Neural cell (in vitro differentiated cells): Measurements from ENCODE around the gene SLC24A5.

Source experiments
- CTCF ChIP-seq: fragments of 450-650 bp; IDR thresholded peaks from 2 replicates; pipeline ENCODE4 v1.5.1; 2014; ENCODE audit warnings: antibody characterized with exemption, mild to moderate bottlenecking, moderate library complexity; ENCODE audit not compliant: poor library complexity, severe bottlenecking
- EP300 ChIP-seq: fragments of 450-650 bp; conservative IDR thresholded peaks from 2 replicates; pipeline ENCODE4 v1.6.1; 2014; ENCODE audit warnings: antibody characterized with exemption, mild to moderate bottlenecking, moderate library complexity; ENCODE audit not compliant: poor library complexity, severe bottlenecking
- EZH2 ChIP-seq: fragments of 200-600, 300-800 bp; shearing (Covaris generic), sonication (generic); IDR thresholded peaks from 2 replicates; pipeline ENCODE4 v1.6.1; 2014; ENCODE audit warnings: antibody characterized with exemption, low read length, borderline replicate concordance, mild to moderate bottlenecking; ENCODE audit not compliant: insufficient read depth, poor library complexity, severe bottlenecking
- POLR2AphosphoS5 ChIP-seq: IDR thresholded peaks from 2 replicates; pipeline ENCODE4 v1.6.1; 2012
- RAD21 ChIP-seq: fragments of 450-650 bp; conservative IDR thresholded peaks from 2 replicates; pipeline ENCODE4 v1.6.1; 2014; ENCODE audit warnings: antibody characterized with exemption, mild to moderate bottlenecking, moderate library complexity
- TF ChIP-seq, protein P1 (sequence below): IDR thresholded peaks from 2 replicates; pipeline ENCODE4 v1.6.1; 2012; ENCODE audit warnings: borderline replicate concordance

DNA sequence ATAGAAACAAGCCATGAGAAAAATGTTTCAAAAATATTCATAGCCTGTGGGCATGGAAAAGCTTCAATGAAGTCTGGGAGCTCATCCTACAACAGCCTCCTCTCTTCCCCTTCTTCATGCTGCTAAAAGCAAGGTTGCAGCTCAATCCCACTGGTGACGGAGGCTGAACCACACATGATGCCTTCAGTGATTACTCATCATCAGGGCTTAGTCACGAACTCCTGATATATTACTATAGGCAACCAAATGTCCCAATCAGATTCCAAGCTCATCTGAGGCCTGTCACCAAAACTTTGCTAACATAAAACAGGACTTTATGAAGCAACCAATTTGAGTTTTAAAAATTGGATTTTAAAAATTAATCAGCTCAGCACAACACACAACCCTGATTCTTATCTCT, 24.0 kb upstream of the SLC24A5 start:
- TF ChIP-seq CTCF (no peak), EZH2 (no peak), POLR2AphosphoS5 (no peak), RAD21 (no peak), EP300 (no peak)
- TF ChIP-seq, protein P1, sequence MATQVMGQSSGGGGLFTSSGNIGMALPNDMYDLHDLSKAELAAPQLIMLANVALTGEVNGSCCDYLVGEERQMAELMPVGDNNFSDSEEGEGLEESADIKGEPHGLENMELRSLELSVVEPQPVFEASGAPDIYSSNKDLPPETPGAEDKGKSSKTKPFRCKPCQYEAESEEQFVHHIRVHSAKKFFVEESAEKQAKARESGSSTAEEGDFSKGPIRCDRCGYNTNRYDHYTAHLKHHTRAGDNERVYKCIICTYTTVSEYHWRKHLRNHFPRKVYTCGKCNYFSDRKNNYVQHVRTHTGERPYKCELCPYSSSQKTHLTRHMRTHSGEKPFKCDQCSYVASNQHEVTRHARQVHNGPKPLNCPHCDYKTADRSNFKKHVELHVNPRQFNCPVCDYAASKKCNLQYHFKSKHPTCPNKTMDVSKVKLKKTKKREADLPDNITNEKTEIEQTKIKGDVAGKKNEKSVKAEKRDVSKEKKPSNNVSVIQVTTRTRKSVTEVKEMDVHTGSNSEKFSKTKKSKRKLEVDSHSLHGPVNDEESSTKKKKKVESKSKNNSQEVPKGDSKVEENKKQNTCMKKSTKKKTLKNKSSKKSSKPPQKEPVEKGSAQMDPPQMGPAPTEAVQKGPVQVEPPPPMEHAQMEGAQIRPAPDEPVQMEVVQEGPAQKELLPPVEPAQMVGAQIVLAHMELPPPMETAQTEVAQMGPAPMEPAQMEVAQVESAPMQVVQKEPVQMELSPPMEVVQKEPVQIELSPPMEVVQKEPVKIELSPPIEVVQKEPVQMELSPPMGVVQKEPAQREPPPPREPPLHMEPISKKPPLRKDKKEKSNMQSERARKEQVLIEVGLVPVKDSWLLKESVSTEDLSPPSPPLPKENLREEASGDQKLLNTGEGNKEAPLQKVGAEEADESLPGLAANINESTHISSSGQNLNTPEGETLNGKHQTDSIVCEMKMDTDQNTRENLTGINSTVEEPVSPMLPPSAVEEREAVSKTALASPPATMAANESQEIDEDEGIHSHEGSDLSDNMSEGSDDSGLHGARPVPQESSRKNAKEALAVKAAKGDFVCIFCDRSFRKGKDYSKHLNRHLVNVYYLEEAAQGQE = no peak
